GM21786 (cell line): Measurements from ENCODE around the gene LRRC26.

Source experiments
- ATAC-seq: cut with Tn5 transposase; IDR thresholded peaks from one replicate; pipeline ENCODE4 v1.9.1; 2021; ENCODE audit not compliant: unreplicated experiment

LRRC26 gene

GRCh38 chr9:137157618-137158415, 12.0 kb downstream of the LRRC26 start:
- no peak for ATAC-seq

GRCh38 chr9:137156567-137157375, 13.1 kb downstream of the LRRC26 start:
- no peak for ATAC-seq

GRCh38 chr9:137152844-137153405, 16.9 kb downstream of the LRRC26 start:
- ATAC-seq, result no peak

GRCh38 chr9:137150617-137151457, 19.0 kb downstream of the LRRC26 start:
- ATAC-seq, result peak; percentile 44

GRCh38 chr9:137149942-137150616, 19.8 kb downstream of the LRRC26 start:
- ATAC-seq, result peak; percentile 30

- ATAC-seq, result no peak
Observed at GRCh38 chr9:137149363-137149762, 20.5 kb downstream of the LRRC26 start.

- no peak for ATAC-seq
Observed at GRCh38 chr9:137148661-137149060, 21.2 kb downstream of the LRRC26 start.

GRCh38 chr9:137148242-137148641, 21.6 kb downstream of the LRRC26 start:
- no peak for ATAC-seq

GRCh38 chr9:137147793-137148160, 22.1 kb downstream of the LRRC26 start:
- ATAC-seq, result no peak

GRCh38 chr9:137147091-137147792, 22.6 kb downstream of the LRRC26 start:
- no peak for ATAC-seq

- ATAC-seq, result no peak
Observed at GRCh38 chr9:137146527-137146918, 23.3 kb downstream of the LRRC26 start.

GRCh38 chr9:137145731-137146526, 23.9 kb downstream of the LRRC26 start:
- ATAC-seq, result no peak

GRCh38 chr9:137143459-137143858, 26.4 kb downstream of the LRRC26 start:
- no peak for ATAC-seq

GRCh38 chr9:137141976-137142936, 27.6 kb downstream of the LRRC26 start:
- ATAC-seq, result no peak

- no peak for ATAC-seq
Observed at GRCh38 chr9:137141050-137141810, 28.6 kb downstream of the LRRC26 start.

GRCh38 chr9:137140151-137141012, 29.5 kb downstream of the LRRC26 start:
- no peak for ATAC-seq
